WTC11 (cell line): ENCODE data around the gene ATP6V0B. TPM values are rescaled to one million over a fixed set of nuclear protein-coding genes. Genes with fewer than 3 reads are reported as not detected.

Source experiments
- ATAC-seq: fragments of 200-7000 bp; cut with Tn5 transposase; 2 replicates; pipeline ENCODE4 v1.10.0; 2021; ENCODE audit warnings: mild to moderate bottlenecking, moderate library complexity
- CTCF ChIA-PET: fragments of 300-600 bp; sonication (Branson Sonifier 250); formaldehyde crosslinking; loops from one replicate; lab custom pipeline; 2021; ENCODE audit warnings: antibody characterized with exemption; lab: Charles Lee
- POLR2A ChIA-PET: fragments of 350-600 bp; sonication (Branson Sonifier 250); formaldehyde crosslinking; loops from one replicate; lab custom pipeline; 2021; ENCODE audit warnings: antibody characterized with exemption; lab: Charles Lee
- DNase-seq: peaks from one replicate; pipeline ENCODE4 v3.0.0; 2021; ENCODE audit warnings: low spot score
- H3K27ac Mint-ChIP-seq: 2 replicates; pipeline ENCODE4 v1.8.0; 2021; ENCODE audit warnings: mixed read lengths
- H3K27me3 Mint-ChIP-seq: 2 replicates; pipeline ENCODE4 v1.8.0; 2021; ENCODE audit warnings: low read depth, mild to moderate bottlenecking, moderate library complexity, mixed read lengths
- H3K36me3 Mint-ChIP-seq: 2 replicates; pipeline ENCODE4 v1.8.0; 2021; ENCODE audit warnings: mixed read lengths
- H3K4me1 Mint-ChIP-seq: 2 replicates; pipeline ENCODE4 v1.8.0; 2022; ENCODE audit warnings: mixed read lengths
- H3K4me3 Mint-ChIP-seq: 2 replicates; pipeline ENCODE4 v1.8.0; 2021; ENCODE audit warnings: mild to moderate bottlenecking, moderate library complexity, mixed read lengths
- H3K9me3 Mint-ChIP-seq: 2 replicates; pipeline ENCODE4 v1.8.0; 2021; ENCODE audit warnings: mixed read lengths
- ARID4B ChIP-seq: sonication (generic); formaldehyde crosslinking; IDR thresholded peaks from 2 replicates; pipeline ENCODE4 v1.8.0; 2023; ENCODE audit warnings: missing genetic modification reagents, mild to moderate bottlenecking, borderline replicate concordance
- ATF3 ChIP-seq: sonication (generic); formaldehyde crosslinking; conservative IDR thresholded peaks from 2 replicates; pipeline ENCODE4 v1.8.1; 2022; ENCODE audit warnings: mild to moderate bottlenecking, missing genetic modification reagents
- ELF4 ChIP-seq: sonication (generic); formaldehyde crosslinking; IDR thresholded peaks from 2 replicates; pipeline ENCODE4 v1.8.1; 2022; ENCODE audit warnings: low read depth, mild to moderate bottlenecking, moderate library complexity, missing genetic modification reagents
- ERG ChIP-seq: fragments of 250-450 bp; sonication (Bioruptor Pico); IDR thresholded peaks from 2 replicates; pipeline ENCODE4 v1.8.0; 2021; ENCODE audit warnings: mild to moderate bottlenecking
- HMGXB4 ChIP-seq: sonication (generic); formaldehyde crosslinking; IDR thresholded peaks from 2 replicates; pipeline ENCODE4 v1.8.1; 2023; ENCODE audit warnings: mild to moderate bottlenecking, moderate library complexity, missing genetic modification reagents
- JAZF1 ChIP-seq: fragments of 250-450 bp; sonication (Bioruptor Pico); IDR thresholded peaks from 2 replicates; pipeline ENCODE4 v1.9.0; 2021; ENCODE audit warnings: moderate library complexity, mild to moderate bottlenecking, inconsistent platforms
- MYBL2 ChIP-seq: sonication (generic); formaldehyde crosslinking; IDR thresholded peaks from 2 replicates; pipeline ENCODE4 v1.8.1; 2023; ENCODE audit warnings: mild to moderate bottlenecking, moderate library complexity, missing genetic modification reagents
- NFE2L1 ChIP-seq: sonication (generic); formaldehyde crosslinking; IDR thresholded peaks from 2 replicates; pipeline ENCODE4 v1.8.1; 2023; ENCODE audit warnings: missing genetic modification reagents
- NR1H2 ChIP-seq: sonication (generic); formaldehyde crosslinking; IDR thresholded peaks from 2 replicates; pipeline ENCODE4 v1.9.0; 2021; ENCODE audit warnings: mild to moderate bottlenecking, moderate library complexity, missing genetic modification reagents
- OVOL2 ChIP-seq: fragments of 250-450 bp; sonication (Bioruptor Pico); IDR thresholded peaks from 2 replicates; pipeline ENCODE4 v1.9.0; 2021; ENCODE audit warnings: mild to moderate bottlenecking, borderline replicate concordance
- PRDM15 ChIP-seq: sonication (generic); formaldehyde crosslinking; IDR thresholded peaks from 2 replicates; pipeline ENCODE4 v1.8.0; 2022; ENCODE audit warnings: missing genetic modification reagents
- PRRX2 ChIP-seq: fragments of 250-450 bp; sonication (Bioruptor Pico); IDR thresholded peaks from 2 replicates; pipeline ENCODE4 v1.8.0; 2021; ENCODE audit warnings: mild to moderate bottlenecking
- RELA ChIP-seq: sonication (generic); formaldehyde crosslinking; IDR thresholded peaks from 2 replicates; pipeline ENCODE4 v1.8.1; 2022; ENCODE audit warnings: missing genetic modification reagents, mild to moderate bottlenecking, borderline replicate concordance
- TEAD1 ChIP-seq: sonication (generic); formaldehyde crosslinking; IDR thresholded peaks from 2 replicates; pipeline ENCODE4 v1.8.0; 2022; ENCODE audit warnings: mild to moderate bottlenecking, missing genetic modification reagents
- ZBTB21 ChIP-seq: sonication (generic); formaldehyde crosslinking; IDR thresholded peaks from 2 replicates; pipeline ENCODE4 v1.8.1; 2023; ENCODE audit warnings: mild to moderate bottlenecking, missing genetic modification reagents, borderline replicate concordance
- ZNF121 ChIP-seq: sonication (generic); formaldehyde crosslinking; IDR thresholded peaks from 2 replicates; pipeline ENCODE4 v1.8.0; 2023; ENCODE audit warnings: missing genetic modification reagents
- ZNF219 ChIP-seq: sonication (generic); formaldehyde crosslinking; IDR thresholded peaks from 2 replicates; pipeline ENCODE4 v1.8.0; 2023; ENCODE audit warnings: missing genetic modification reagents, mild to moderate bottlenecking, borderline replicate concordance
- ZNF512 ChIP-seq: sonication (generic); formaldehyde crosslinking; IDR thresholded peaks from 2 replicates; pipeline ENCODE4 v1.8.1; 2022; ENCODE audit warnings: missing genetic modification reagents, borderline replicate concordance
- ZNF671 ChIP-seq: fragments of 250-450 bp; sonication (Bioruptor Pico); IDR thresholded peaks from 2 replicates; pipeline ENCODE4 v1.8.0; 2021; ENCODE audit warnings: mild to moderate bottlenecking
- ZSCAN18 ChIP-seq: fragments of 250-450 bp; sonication (Bioruptor Pico); IDR thresholded peaks from 2 replicates; pipeline ENCODE4 v2.1.2; 2022; ENCODE audit warnings: mild to moderate bottlenecking, moderate library complexity
- total RNA-seq: library from RNA; stranded (reverse); gene quantifications from 3 replicates; pipeline ENCODE4 v1.2.3, GENCODE V29; 2021

ATP6V0B gene
- total RNA-seq, 1 experiment from 2014 or later = 110 TPM

- TF ChIP-seq ERG (CRISPR knock-in tag) = no peak
- no peak for TF ChIP-seq ARID4B (CRISPR knock-in tag)
- TF ChIP-seq NFE2L1 (CRISPR knock-in tag) = no peak
- TF ChIP-seq ZBTB21 (CRISPR knock-in tag) = no peak
Observed at GRCh38 chr1:43953361-43953760, 21.4 kb upstream of the ATP6V0B start (continued).

GRCh38 chr1:43954036-43954435 lies 20.7 kb upstream of the ATP6V0B start:
- DNase-seq (no peak), ATAC-seq (no peak)
- Mint-ChIP-seq H3K27ac (no peak overlapping the region), H3K27me3 (no peaks in the 10 kb centered on the region), H3K4me1 (peaks cover 12% of the 10 kb centered on the region), H3K9me3 (no peaks in the 10 kb centered on the region), H3K4me3 (no peak overlapping the region), H3K36me3 (peaks cover 13% of the 10 kb centered on the region; the same call in 1 of the 2 replicates)
- ChIA-PET POLR2A (interaction anchor here (1.0 to 1.4 kb wide), 3 partner anchors 20 to 38 kb away, joined by 3 to 4 read pairs (median 4); no protein-coding TSS in a partner anchor), CTCF (interaction anchor here (0.8 to 2.8 kb wide), 4 partner anchors 19 to 301 kb away, joined by 3 to 46 read pairs (median 12); partner anchors contain the start of gene ARTN)
- TF ChIP-seq OVOL2 (CRISPR knock-in tag) (no peak), HMGXB4 (no peak), PRDM15 (CRISPR knock-in tag) (no peak), JAZF1 (no peak)

- Mint-ChIP-seq H3K4me1 (peaks cover 12% of the 10 kb centered on the region), H3K27me3 (no peaks in the 10 kb centered on the region), H3K4me3 (no peak overlapping the region), H3K9me3 (no peaks in the 10 kb centered on the region), H3K27ac (no peak overlapping the region), H3K36me3 (peaks cover 8% of the 10 kb centered on the region; the same call in 1 of the 2 replicates)
- no peak for DNase-seq
- no peak for ATAC-seq
- POLR2A ChIA-PET = no interaction called here
- CTCF ChIA-PET = no interaction called here
- TF ChIP-seq ATF3 (CRISPR knock-in tag) = no peak
- no peak for TF ChIP-seq PRRX2 (CRISPR knock-in tag)
- no peak for TF ChIP-seq ZNF121 (CRISPR knock-in tag)
- no peak for TF ChIP-seq TEAD1 (CRISPR knock-in tag)
- no peak for TF ChIP-seq NR1H2 (CRISPR knock-in tag)
- TF ChIP-seq ELF4 (CRISPR knock-in tag) = no peak
- TF ChIP-seq ZNF671 (CRISPR knock-in tag) = no peak
- TF ChIP-seq ZNF219 (CRISPR knock-in tag) = no peak
- no peak for TF ChIP-seq ZSCAN18
- TF ChIP-seq MYBL2 (CRISPR knock-in tag) = no peak
- TF ChIP-seq RELA (CRISPR knock-in tag) = no peak
- TF ChIP-seq ZNF512 (CRISPR knock-in tag) = no peak
Observed at GRCh38 chr1:43956234-43956633, 18.5 kb upstream of the ATP6V0B start.
